Middle frontal gyrus (tissue), 1 donor: Measurements from ENCODE around the gene FNDC3B.
"Not testable (repeated sequence)": the region's sequence is repeated elsewhere in the genome, so short reads cannot be mapped to it uniquely, and the experiment has no call there.

ENCODE experiments used
- DNase-seq: peaks from one replicate; pipeline ENCODE4 v3.0.0-alpha.2; 2015; ENCODE audit warnings: low spot score; ENCODE audit errors: extremely low spot score

Gene FNDC3B

DNA sequence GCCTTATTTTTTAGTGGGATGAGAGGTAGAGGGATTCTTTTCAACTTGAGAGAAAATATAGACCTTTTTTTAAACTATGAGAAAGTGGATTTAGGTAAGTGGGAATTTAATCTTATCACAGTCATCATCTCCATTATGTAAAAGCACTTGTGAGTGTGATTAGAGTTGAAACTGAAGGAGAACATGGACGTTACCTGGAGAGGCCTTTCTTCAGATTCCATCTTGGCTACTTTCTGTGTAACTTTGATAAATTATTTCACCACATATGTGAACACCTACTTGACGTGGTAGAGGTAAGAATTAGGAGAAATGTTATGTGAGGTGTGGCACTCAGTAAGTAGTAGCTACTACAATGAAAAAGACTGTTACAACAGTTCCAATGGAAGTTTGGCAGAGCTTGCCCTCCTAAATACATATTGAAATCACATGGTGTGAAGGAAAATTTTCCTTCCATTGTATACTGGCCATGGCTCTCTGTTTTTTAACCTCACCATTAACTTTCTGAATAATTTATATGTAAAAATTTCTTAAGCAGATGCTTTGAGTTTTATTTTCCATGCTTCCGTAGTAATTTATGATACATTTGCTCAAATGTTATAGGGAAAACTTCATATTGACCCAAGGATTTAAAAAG is 193.3 kb downstream of the FNDC3B start:
- DNase-seq = no peak

DNA sequence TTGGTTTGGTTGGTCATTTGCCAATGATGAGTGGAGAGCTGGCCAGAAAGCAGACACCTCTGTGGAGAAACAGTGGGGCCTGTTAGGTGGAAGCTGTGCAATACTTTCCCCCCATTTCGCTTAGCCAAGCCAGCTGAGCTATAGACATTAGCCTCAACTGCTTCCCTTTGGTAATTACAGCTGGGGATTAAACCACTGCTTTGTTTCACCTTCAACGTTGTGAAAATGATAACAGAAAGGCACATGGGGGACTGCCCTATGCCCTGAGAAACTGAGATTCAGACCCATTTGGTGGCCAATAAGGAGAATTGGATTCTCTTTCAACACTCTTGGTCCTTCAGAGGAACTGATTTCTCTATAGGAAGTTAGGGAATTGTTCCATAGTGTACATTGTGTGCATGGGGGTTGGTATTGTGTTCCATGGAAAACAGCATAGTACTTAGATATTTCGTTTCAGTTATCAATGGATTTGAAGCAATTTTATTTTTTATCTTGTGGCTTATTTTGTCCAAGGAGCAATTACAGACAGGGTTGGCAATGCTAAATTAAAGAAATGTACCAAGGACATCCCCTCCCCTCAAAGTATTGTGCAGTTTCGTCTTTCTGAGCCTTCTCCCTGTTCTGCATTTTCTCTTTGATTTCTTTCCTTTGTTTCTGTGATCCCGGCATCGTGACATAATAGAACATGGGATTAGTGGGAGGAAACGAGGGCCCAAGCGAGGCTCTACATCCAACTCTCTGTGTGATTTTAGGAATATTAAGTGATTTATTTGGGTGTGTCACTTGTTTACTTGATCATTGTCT is 194.3 kb downstream of the FNDC3B start:
- no peak for DNase-seq

DNA sequence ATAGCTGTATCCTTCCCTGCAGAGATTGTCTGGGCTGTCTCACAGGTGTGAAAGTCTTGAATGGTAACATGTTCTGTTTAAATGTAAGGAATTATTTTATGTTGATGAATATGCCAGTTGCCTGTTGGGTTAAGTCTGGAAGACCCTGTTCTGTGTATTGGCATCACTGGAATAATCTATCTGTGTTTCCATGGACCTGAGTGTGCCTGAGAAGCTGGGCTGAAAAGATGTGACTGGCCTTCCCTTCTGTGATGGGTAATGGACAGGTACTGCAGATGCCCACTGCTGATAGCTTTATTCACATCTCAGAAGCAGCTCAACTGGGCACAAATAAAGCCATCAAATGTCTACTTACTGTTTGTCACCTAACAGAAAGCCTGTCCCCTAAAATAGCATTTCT is 196.3 kb downstream of the FNDC3B start:
- DNase-seq = no peak

DNA sequence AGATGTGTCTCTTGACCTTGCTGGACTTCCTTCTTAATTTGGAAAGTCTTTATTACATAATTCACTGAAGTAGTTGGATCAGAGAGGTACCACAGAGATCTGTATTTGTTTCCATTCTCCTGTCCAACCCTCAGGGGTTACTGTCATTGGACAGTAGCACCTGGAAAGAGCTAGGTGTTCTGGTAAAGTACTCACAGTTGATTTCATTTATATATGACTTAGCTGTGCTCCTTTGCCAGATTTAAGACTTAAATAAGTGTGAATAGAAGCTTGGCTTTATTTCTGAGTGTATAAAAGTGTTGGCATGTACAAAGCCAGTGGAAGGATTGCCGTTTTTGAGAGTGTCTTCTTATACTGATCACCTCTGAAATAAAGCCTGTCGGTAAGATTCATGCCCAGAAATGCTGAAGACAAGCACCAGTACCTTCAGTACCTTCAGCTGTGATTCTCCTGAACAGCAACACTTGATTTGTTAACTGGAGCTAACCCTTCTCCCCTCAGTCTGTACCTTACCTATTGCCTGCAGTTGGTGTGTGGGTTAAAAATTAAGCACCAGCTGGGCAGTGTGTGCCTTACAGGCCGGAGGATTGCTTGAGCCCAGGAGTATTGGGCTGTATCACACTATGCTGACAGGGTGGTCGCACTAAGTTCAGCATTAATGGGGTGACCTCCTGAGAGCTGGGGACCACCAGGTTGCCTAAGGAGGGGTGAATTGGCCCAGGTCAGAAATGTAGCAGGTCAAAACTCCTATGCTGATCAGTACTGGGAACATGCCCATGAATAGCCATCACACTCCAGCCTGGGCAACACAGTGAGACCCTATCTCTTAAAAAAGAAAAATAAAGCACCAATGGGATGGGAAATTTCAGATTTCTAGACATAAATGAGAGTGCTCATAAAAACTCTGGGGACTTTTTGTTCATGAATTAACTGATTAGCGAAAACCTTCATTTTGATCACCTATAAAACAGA is 197.7 kb downstream of the FNDC3B start:
- DNase-seq = no peak

DNA sequence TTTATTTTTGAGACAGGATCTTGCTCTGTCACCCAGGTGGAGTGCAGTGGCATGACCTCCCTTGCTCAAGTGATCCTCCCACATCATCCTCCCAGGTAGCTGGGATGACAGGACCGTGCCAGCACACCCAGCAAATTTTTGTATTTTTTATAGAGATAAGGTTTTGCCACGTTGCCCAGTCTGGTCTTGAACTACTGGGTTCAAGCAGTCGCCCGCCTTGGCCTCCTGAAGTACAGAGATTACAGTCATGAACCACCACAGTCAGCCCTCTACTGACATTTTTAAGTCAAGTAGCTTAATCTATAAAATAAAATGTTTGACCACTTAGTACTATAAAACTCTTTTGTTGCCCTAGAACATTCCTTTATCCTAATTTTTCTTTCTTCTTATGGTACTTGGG is 198.8 kb downstream of the FNDC3B start:
- DNase-seq = no peak

DNA sequence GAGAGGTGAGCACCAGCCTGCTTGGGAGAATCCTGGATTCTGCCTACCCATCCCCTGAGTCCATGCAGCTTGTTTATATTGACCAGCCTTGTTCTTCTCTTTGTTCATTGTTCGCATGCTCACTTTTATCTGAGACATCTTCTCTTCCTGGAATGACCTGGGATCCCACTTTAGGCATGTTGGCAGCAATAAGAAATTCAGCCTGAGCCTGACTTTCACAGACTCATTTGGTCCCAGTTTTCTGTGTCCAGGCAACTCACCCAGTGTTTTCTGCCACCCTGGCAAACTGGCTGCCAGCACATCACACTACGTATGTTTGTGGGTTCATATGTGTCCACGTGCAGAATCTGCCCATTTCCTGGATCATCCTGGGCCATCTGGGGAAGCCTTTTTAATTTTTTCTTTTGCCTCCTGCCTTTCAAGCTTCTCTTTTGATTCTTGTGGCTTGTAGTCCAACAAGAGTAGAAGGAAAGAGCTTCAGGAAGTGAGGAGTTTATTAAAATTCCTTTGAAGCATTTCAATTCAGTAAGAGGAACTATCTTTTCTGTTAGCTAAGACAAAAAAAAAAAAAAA is 199.9 kb downstream of the FNDC3B start:
- no peak for DNase-seq

DNA sequence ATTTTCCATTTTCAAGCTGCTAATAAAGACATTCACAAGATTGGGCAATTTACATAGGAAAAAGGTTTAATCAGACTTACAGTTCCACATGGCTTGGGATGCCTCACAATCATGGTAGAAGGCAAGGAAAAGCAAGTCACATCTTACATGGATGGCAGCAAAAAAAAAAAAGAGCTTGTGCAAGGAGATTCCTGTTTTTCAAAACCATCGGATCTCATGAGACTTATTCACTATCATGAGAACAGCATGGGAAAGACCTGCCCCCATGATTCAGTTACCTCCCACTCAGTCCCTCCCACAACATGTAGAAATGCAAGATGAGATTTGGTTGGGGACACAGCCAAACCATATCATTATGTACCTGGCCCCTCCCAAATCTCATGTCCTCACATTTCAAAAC is 202.0 kb downstream of the FNDC3B start:
- no peak for DNase-seq

DNA sequence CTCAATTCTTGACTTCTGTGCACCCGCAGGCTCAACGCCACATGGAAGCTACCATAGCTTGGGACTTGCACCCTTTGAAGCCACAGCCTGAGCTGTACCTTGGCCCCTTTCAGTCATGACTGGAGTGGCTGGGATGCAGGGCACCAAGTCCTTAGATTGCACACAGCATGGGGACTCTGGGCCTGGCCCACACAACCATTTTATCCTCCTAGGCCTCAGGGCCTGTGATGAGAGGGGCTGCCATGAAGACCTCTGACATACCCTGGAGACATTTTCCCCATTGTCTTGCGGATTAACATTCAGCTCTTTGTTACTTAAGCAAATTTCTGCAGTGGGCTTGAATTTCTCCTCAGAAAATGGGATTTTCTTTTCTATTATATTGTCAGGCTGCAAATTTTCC is 203.1 kb downstream of the FNDC3B start:
- DNase-seq = not testable (repeated sequence)

DNA sequence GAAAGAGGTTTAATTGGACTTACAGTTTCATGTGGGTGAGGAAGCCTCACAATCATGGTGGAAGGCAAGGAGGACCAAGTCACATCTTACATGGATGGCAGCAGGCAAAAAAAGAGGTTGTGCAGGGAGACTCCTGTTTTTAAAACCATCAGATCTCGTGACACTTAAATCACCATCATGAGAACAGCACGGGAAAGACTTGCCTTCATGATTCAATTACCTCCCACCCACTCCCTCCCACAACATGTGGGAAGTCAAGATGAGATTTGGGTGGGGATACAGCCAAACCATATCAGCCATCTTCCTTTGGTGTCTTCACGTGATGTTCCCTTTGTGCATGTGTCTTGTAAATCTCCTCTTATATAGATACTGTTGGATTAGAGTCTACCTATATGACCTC is 204.0 kb downstream of the FNDC3B start:
- not testable (repeated sequence) for DNase-seq

DNA sequence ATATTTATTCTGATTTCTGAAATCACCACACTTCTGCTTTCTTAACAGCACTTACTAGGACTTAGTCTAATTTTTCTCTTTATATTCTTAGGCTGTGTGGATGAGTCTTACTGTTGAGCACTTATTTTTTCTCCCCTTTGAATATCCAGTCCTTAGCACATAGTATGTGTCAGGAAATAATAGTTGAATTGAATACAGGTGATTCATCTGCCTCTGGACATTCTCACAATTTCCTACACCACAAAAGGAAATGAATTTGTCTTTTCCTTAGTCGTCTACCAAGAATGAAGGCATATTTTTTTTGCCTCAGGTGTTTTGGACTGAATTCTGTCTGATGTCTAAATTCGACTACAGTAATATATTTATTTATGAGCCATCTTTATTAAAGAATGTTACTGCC is 204.6 kb downstream of the FNDC3B start:
- no peak for DNase-seq

DNA sequence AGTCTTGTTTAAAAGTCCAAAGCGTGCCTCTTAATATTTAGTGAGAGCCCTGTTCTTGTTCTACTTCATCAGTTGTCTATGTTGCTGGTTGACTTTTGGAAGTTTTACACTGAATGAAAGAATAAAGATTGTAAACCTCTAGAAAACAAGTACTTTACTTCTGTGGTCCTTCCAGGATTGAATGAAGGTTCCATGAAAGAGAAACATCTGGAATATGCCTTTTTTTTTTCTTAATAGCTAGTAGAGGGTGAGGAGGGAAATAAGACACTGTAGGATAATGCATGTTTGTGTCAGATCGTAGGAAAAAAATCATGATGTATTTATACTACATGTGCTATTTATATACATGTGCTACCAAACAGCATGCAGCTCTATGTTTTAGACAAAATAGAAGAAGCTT is 205.9 kb downstream of the FNDC3B start:
- no peak for DNase-seq

DNA sequence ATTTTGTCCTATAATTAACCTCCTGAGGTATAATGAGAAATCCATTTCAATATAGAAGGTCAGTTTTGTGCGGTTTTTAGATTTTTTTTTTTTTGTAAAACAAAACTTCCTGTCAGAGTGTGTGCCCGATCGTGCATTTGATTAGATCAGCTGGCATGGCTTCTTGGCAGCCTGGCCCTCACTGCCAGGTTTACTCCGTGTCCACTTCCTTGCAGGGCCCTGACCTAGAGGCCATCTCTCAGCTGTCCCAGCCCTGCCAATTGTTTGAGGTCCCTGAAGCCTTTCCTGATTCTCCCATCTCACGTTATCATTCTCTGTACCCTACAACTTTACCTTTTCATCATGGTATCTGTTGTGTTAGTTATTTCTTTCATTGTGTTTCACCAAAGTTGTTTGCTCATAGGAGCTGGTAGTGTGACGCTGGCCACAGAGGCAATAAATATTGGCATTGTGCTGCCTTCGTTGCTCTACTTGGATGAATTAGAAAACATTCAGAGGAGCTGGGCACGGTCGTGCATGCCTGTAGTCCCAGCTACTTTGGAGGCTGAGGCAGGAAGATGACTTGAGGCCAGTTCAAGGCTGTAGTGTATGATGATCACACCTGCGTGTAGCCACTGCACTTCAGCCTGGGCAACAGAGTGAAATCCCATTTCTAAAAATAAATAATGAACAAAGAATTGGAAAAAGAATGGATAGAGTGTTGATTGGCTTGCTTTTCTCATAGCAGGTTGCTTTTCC is 206.9 kb downstream of the FNDC3B start:
- DNase-seq = no peak

DNA sequence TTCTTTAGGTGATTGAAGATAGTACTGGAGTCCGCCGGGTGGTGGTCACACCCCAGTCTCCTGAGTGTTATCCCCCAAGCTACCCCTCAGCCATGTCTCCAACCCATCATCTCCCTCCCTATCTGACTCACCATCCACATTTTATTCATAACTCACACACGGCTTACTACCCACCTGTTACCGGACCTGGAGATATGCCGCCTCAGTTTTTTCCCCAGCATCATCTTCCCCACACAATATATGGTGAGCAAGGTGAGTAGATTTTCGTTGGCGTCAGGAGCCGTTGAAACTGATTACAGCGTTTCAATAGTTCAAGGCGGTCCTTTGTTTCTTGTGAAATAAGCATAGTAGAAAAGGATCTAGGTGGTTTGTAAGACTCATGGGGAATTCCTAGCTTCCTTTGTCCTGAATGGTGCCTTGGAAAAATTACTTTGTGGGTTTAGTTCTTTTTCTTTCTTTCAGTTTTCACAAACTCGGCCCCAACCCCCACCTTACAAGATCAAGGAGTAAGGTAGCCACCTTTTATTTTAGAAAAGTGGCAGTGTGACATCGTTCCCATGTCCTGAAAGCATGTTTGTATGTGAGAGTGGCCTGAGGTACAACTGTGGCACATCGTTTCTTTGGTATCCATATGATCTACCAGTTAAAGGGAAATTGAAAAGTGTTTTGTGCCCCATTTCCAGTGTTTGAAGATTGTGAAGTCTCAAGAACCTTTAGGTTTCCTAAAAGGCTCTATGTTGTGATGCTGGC is 208.3 kb downstream of the FNDC3B start:
- no peak for DNase-seq

DNA sequence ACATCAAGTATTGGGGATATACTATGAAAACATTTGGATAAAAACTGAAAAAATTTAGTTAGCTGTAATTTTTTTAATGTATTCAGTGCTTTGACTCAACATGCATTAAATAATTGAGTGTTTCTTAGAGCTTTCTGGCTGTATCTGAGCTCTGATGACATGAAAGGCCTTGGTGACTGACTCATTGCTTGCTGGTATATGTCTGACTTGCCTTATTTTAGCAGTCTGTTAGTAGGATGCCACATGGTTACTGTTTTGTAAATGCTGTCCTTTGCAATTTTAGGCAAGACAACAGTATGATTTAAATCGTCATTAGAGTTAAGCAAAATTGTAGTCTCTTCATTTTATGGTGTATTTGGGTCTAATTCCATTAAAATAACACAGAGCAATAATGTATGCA is 209.7 kb downstream of the FNDC3B start:
- DNase-seq = no peak

DNA sequence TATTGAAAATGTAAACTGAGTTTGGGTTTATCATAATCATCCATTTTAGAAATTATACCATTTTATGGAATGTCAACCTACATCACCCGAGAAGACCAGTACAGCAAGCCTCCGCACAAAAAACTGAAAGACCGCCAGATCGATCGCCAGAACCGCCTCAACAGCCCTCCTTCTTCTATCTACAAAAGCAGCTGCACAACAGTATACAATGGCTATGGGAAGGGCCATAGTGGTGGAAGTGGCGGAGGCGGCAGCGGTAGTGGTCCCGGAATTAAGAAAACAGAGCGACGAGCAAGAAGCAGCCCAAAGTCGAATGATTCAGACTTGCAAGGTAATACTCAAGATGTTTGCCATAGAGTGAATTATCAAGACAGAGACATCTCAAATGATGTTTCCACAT is 211.8 kb downstream of the FNDC3B start:
- DNase-seq = no peak

DNA sequence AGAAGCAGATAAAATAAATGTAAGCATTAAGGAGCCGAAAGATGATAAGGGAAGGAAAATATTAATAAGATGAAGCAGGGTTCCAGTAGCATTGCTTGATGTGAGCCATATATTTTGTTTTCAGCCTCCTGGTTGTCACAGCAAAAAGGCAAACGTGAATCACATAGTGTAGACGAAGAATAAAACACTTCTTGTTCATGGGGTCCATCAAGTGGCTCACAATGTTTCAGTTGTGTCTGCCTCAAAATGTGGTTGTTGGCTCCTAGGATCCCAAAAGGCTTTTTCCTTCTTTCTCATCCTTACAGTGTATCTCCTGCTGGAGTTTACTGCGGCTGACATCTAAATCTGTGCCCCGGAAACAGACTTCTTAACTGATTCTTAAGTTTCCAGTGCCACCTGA is 213.8 kb downstream of the FNDC3B start:
- no peak for DNase-seq

DNA sequence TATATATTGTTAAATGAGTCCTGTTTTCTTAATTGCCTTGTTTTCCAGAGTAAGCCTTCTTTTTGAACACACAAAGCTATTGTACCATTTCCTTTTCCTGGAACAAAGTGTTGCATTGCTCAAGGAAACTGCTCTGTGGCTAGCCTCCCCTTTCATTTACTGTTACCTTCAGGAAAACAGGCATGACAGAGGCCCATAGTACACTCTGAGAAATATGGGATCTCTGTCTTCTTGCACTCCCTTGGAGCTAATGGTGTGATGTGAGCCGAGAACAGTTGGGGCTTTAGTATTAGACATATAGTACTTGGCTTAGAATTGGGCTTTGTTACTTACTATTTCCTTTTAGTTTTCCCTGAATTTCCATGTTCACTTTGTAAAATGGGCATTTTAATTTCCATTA is 215.2 kb downstream of the FNDC3B start:
- DNase-seq = no peak

DNA sequence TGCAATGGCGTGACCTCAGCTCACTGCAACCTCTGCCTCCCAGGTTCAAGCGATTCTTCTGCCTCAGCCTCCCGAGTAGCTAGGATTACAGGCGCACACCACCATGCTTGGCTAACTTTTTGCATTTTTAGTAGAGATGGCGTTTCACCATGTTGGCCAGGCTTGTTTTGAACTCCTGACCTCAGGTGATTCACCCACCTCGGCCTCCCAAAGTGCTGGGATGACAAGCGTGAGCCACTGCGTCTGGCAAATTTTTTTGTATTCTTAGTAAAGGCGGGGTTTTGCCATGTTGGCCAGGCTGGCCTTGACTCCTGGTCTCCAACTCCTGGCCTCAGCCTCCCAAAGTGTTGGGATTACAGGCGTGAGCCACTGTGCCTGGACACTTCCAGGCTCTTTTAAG is 215.9 kb downstream of the FNDC3B start:
- DNase-seq = not testable (repeated sequence)

DNA sequence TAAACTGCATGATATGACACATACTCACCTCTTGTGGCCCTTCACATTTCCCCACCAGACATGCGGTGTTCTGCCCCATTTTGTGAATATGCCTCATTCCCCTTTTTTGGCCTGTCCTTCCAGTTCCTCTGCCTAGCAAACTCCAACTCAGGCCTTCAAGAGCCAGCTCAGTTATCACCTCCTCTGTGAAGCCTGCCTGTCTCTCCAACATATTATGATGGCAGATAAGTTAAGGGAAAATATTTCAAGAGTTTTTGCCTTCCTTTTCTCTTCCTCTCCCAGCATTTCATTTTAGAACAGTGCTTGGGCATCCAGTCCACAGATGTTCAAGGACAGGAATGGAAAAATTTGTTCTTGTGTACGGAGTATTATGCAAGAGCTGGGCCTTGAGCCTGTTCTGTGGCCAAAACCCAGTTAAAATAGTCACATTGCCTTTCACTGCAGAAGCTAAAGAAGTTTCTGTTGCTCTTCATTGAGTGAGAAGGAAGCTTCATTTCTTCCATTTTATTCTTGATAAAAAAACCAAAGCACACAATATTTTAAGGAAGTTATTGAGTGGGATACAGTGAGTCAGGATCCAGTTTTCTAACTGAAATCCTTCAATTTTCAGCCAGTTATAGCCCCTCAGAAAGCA is 216.8 kb downstream of the FNDC3B start:
- DNase-seq = no peak
